ENCODE measurements around the gene MBD3.
"Not testable (repeated sequence)": the region's sequence is repeated elsewhere in the genome, so short reads cannot be mapped to it uniquely, and the experiment has no call there.

MBD3 gene

DNA sequence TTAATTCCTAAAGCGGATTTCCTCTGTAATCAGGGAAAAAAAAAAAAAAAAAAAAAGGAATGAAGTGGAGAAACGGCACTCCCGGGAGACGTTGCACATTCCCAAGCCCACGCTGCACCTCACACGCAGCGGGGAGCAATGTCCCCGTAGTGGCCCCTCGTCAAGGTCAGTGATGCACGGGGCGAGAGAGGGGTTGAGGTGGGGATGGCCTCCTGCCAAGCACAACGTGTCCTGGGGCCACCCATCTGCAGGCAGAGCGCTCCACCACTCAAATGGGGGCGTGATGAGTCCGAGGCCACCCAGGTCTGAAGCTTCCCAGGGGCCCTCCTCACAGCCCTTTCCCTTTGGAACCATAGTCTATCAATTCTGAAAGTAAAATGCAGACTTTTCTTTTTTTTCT, 53.7 kb downstream of the MBD3 start:
- DNase-seq (ENCODE audit: low read depth) = no peak

DNA sequence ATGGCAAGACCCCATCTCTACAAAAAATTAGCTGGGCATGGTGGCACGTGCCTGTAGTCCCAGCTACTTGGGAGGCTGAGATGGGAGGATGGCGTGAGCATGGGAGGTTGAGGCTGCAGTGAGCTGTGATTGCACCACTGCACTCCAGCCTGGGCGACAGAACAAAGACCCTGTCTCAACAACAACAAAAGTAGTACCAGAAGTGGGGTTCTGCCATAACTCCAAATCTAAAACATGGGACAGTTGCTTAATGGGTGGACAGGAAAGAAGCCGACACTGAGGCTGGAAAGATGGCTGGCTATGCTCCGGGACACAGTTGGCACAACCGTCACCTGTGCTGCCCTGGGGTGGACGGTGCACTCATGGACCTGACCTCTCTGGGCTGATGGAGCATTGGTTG, 57.0 kb downstream of the MBD3 start:
- DNase-seq (ENCODE audit: low read depth) = not testable (repeated sequence)

DNA sequence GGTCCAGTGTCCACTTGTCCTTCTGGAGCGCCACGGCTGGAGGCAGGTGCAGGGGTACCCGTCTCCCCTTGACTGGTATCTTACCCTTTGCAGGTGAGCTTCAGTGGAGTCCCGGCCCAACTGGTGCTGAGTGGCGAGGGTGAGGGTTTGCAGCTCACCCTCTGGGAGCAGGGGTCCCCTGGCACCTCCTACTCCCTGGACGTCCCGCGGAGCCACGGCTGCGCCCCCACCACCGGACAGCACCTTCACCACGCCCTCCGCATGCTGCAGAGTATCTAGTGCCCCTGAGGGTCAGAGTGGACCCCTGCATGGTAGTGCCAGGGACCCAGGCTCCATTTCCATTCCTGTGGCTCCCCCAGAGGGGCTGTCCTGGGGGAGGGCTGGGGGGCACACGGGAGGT, 57.7 kb downstream of the MBD3 start:
- no peak for DNase-seq (ENCODE audit: low read depth)

DNA sequence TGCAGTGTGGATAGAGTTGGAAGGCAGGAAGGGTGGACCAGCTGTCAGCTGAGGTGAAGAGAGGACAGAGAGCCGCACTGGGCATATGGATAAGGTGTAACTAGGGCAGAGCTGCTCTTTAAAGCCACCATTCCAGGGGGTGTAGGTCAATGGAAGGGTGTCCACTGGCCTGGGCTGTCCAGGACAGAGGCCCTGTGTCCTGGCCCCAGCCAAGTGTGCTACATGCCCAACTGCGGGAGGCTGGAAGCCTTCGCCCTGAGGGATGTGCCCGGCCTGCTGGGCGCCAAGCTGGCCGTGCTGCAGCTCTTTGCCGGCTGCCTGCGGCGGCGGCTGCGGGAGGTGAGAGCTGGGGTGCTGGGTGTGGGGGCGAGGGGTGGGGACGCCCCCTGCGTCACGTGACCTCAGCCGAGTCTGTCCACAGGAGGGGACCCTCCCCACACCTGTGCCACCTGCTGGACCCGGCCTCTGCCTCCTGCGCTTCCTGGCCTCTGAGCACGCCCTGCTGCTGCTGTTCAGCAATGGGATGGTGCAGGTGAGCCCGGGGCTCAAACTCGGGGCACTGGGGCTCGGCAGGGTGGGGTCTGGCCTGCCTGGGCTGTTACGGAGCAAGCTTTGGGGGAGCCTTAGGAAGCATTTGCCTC, 59.0 kb downstream of the MBD3 start:
- no peak for DNase-seq (ENCODE audit: low read depth)

DNA sequence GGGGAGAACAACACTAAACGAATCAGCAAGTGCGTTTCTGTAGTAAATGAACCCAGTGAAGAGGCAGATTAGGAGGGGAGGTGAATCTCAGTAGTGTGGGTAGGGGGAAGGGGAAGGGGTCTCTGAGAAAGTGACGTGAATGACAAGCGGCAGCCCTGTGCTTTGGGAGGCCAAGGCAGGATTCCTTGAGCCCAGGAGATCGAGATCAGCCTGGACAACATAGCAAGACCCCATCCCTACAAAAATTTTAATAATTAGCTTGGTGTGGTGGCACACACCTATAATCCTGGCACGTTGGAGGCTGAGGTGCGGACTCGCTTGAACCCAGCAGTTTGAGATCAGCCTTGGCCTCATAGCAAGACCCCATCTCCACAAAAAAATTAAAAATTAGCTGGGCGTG, 60.7 kb downstream of the MBD3 start:
- no peak for DNase-seq (ENCODE audit: low read depth)

DNA sequence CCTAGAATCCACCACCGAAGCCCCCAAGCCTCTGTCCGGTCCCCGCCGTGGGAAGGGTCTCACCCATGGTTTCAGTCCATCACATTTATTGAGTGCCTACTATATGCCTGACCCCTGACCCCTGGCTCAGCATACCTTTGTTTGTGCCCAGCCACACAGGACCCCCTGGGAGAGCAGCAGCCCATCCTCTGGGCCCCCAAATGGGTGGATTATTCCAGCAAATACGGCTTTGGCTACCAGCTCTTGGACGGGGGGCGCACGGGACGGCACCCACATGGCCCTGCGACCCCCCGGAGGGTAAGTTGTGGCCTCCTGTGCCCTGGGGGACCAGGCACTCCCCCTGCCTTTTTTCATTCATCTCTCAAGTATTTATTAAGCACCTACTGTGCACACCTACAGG, 61.1 kb downstream of the MBD3 start:
- DNase-seq (ENCODE audit: low read depth) = no peak

DNA sequence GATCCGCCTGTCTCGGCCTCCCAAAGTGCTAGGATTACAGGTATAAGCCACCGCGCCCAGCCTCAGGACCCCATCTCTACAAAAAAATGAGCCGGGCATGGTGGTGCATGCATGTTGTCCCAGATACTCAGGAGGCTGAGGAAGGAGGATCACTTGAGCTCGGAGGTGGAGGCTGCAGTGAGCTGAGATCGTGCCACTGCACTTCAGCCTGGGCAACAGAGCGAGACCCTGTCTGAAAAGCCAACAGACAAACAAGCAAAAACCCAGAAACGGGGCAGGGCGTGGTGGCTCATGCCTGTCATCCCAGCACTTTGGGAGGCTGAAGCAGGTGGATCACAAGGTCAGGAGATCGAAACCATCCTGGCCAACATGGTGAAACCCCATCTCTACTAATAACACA, 61.8 kb downstream of the MBD3 start:
- DNase-seq (ENCODE audit: low read depth) = not testable (repeated sequence)

DNA sequence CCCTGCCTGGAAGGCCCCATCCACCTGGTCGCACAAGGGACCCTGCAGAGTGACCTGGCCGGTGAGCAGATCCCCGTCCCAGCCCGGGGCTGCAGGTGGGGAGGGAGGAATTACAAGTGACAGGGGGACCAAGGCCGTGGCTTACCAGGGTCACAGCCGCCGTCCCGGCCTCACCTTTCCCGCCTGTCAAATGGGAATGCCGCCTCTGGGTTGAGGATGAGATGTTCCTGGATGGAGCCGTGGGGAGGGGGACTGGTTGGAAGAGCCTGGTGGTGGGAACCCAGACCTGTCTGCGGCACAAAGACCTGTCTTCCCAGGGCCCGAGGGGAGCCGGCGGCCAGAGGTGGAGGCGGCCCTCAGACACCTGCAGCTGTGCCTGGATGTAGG, 63.2 kb downstream of the MBD3 start:
- DNase-seq (ENCODE audit: low read depth) = no peak

DNA sequence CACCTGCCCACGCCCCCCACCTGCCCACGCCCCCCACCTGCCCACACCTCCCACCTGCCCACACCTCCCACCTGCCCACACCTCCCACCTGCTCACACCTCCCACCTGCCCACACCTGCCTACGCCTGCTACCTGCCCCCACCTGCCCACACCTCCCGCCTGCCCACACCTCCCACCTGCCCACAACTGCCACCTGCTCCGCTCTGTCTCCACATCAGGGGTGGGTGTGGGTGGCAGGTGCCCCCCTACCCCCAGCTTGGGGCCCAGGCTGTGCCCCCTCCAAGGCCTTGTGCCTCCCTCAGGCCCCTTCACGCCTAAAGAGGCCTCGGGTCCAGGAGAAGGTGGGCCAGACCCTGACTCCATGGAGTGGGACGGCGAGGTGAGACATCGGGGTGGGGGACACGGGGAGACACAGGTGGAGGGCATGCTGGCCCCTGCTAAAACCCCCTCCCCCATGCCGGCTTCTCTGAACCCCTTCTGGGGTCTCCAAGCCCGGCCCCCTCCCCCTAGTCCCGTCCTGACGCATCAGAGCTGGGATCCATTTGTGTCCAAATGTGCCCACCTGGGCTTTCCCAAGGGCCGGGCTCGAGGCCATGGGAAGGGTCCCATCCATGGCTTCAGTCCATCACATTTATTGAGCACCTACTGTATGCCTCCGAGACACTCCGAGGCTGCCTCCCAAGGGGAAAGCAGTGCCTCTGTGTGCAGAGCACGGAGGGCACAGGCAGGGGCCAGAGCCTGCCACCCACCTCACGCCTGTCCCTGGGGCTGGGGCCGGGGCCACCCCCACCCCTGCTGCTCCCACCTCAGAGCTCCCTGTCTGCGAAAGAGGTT, 63.9 kb downstream of the MBD3 start:
- no peak for DNase-seq (ENCODE audit: low read depth)

DNA sequence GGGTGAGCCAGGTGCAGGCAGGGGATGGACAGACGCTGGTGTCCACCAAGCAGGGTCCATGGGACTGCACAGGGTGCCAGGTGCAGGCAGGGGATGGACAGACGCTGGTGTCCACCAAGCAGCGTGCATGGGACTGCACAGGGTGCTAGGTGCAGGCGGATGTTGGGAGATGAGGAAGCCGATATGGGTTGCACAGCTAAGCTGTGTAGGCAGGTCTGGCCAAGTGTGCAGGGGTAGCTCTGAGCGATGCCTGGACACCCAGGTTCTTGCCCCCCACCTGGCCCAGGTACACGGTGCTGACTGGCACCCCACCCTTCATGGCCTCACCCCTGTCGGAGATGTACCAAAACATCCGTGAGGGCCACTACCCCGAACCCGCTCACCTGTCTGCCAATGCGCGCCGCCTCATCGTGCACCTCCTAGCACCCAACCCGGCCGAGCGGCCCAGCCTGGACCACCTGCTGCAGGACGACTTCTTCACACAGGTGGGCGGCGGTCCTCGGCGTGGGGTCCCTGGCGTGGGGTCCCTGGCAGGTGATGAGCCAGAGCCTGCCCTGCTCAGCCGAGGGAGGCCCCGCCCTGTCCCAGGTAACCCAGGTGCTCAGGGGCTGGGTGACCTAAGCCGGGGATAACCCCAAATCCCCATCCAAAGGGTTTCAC, 64.9 kb downstream of the MBD3 start:
- DNase-seq (ENCODE audit: low read depth) = no peak

DNA sequence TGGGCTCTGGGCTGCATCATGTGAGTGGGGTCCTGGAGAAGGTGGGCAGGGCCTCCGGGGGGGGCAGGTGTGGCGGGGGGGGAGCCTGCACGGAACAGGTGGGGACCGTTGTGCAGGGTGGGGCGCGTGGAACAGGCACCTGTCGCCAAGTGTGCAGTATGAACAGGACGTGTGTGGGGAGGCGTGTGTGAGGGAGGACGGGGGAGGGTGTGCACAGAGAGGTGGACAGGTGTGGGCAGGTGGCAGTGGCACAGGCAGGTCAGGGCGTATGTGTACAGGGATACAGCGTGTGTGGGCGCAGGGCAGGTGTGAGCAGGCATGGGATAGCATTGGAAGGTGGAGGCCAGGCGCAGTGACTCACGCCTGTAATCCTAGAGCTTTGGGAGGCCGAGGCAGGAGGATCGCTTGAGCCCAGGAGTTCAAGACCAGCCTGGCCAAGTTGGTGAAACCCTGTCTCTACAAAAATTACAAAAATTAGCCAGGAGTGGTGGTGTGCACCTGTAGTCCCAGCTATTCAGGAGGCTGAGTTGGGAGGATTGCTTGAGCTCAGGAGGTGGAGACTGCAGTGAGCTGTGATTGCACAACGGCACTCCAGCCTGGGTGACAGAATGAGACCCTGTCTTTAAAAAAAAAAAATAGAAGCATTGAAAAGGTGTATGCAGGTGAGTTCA, 65.6 kb downstream of the MBD3 start:
- DNase-seq (ENCODE audit: low read depth) = no peak

DNA sequence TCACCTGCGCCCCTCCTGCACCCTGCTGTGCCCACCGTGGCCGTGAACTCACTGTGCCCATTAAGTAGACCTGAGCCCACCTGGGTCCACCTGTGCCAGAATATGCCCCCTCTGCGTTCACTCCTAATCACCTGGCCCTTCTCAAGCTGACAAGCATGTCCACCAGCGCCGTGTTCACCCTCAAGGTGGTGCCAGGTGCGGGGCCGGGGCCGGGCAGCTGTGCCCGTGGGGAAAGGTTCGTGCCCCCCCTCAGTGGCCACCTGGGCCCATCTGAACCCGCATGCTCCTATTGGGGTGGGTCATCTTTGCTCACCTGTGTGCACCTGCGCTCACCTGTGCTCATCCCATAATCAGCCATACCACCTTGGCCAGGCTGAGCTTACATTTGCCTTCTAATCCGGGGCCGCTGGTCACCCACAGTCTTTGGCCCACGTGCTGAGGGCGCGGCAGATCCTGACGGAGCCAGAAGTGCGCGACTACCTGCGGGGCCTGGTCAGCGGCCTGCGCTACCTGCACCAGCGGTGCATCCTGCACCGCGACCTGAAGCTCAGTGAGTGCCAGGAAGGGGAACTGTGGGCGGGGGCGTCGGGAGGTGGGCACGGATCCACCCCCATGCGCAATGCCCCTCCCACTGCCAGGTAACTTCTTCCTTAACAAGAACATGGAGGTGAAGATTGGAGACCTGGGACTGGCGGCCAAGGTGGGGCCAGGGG, 66.4 kb downstream of the MBD3 start:
- DNase-seq (ENCODE audit: low read depth) = no peak

DNA sequence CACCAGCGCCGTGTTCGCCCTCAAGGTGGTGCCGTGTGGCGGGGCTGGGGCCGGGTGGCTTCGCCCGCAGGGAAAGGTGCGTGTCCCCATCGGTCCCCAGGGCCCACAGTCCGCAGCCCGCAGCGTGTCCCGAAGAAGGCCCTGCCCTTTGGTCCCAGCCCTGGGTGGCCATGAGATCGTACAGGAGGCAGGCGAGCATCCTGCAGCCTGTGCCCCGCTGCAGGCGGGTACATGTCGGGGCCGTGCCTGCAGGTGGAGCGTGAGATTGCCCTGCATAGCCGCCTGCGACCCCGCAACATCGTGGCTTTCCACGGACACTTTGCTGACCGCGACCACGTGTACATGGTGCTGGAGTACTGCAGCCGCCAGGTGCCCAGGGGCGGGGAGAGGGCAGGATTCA, 67.3 kb downstream of the MBD3 start:
- DNase-seq (ENCODE audit: low read depth) = no peak

DNA sequence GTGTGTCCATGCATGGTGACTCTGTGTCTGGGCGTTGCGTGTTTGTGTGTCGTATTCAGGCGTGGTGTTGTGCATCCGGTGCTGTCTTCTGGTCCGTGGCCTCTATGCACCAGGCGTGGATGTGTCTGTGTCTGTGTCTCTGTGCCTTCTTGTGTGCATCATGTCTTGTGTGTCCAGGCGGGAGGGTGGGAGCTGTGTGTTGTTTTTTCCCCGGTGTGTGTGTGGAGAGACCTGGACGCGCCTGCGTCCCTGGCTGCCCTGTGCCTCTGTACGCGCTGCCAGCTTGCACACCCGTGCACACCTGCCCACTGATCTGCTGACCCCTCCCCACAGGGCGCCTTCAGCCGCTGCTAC, 67.7 kb downstream of the MBD3 start:
- DNase-seq (ENCODE audit: low read depth) = no peak

DNA sequence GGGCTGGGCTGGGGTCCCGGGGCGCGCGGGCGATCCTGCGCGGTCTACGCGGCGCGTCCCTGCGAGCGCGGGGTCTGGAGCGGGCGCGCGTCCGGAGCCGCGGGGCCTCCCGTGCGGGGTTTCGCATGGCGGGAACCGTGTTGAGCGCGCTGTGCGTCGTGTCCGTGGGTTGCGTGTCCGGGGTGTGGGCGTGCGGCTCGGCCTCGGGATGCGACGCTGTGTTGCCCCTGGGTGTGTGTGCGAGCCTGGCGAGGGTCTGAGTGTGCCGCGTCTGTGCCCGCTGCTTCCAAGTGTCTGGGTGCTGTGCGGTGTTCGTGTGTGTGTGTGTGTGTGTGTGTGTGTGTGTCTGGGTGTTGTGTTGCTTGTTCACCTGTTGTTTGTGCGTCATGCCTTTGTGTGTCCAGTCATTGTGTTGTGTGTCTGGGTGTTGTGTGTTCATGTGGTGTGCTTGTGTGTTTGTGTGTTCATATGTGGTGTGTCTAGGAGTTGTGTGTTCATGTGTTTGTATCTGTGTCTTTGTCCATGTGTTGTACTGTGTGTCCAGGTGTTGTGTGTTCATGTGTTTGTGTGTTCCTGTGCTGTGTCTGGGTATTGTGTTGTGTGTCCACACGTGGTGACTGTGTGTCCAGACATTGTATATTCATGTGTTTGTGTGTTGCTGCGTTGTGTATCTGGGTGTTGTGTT, 68.2 kb downstream of the MBD3 start:
- no peak for DNase-seq (ENCODE audit: low read depth)

All from fibroblast of gingiva (primary cell).